ENCODE data around the gene RUFY3. TPM values are rescaled to one million over a fixed set of nuclear protein-coding genes. Genes with fewer than 3 reads are reported as not detected.

The RUFY3 gene
- total RNA-seq, 1 experiment from 2014 or later: 42.7 TPM

DNA sequence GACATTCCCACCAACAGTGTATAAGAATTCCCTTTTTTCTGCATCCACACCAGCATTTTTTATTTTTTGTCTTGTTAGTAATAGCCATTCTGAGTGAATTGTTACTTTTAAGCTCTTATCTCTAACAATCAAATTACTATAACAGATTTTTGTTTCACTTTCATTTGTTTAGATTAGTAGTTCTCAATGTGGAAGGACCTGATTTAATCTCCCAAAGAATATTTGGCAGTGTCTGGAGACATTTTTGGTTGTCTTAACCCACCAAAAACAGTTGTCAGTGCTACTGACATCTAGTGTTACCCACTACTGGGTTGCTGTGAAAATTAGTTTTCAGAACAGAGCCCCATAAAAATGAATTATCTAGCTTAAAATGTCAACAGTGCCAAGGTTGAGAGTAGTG, 37.9 kb downstream of the RUFY3 start:
- no peak for TF ChIP-seq CTCF (IDR thresholded peaks at IDR 0.05; ENCODE audit: unreplicated experiment)
- BruUV-seq (replicated peaks): no TSS peak

GRCh38 chr4:70760662-70761061, 38.9 kb downstream of the RUFY3 start:
- no peaks in the 10 kb centered on the region for H3K9me3 Mint-ChIP-seq (ENCODE audit: unreplicated experiment)
- POLR2A ChIA-PET: interaction anchor here (1.6 to 2.4 kb wide), 2 partner anchors 11 to 26 kb away, joined by 4 to 15 read pairs; no protein-coding TSS in a partner anchor
- no peak for TF ChIP-seq CTCF (IDR thresholded peaks at IDR 0.05; ENCODE audit: unreplicated experiment)
- no peak overlapping the region for H3K27ac Mint-ChIP-seq (ENCODE audit: low read depth, unreplicated experiment)
- H3K4me3 Mint-ChIP-seq (ENCODE audit: unreplicated experiment): no peak overlapping the region
- CTCF ChIA-PET: interaction anchor here (0.7 to 1.2 kb wide), 3 partner anchors 25 to 79 kb away, joined by 3 to 7 read pairs (median 3); no protein-coding TSS in a partner anchor
- intact Hi-C loops (cut with micrococcal nuclease): no loop called here
- H3K4me1 Mint-ChIP-seq (ENCODE audit: insufficient read depth, unreplicated experiment): no peaks in the 10 kb centered on the region
- no peak for DNase-seq (ENCODE audit: unreplicated experiment)
- no peaks in the 10 kb centered on the region for H3K27me3 Mint-ChIP-seq (ENCODE audit: insufficient read depth, unreplicated experiment)
- no TSS peak for BruUV-seq (replicated peaks)
- peaks cover 17% of the 10 kb centered on the region for H3K36me3 Mint-ChIP-seq (ENCODE audit: insufficient read depth, unreplicated experiment)

More for the DNA sequence above, 37.9 kb downstream of the RUFY3 start:
- H3K9me3 Mint-ChIP-seq (ENCODE audit: unreplicated experiment): no peaks in the 10 kb centered on the region
- no peaks in the 10 kb centered on the region for H3K27me3 Mint-ChIP-seq (ENCODE audit: insufficient read depth, unreplicated experiment)
- no peak overlapping the region for H3K4me3 Mint-ChIP-seq (ENCODE audit: unreplicated experiment)
- H3K27ac Mint-ChIP-seq (ENCODE audit: low read depth, unreplicated experiment): no peak overlapping the region
- intact Hi-C loops (cut with micrococcal nuclease): no loop called here
- ChIA-PET CTCF (interaction anchor here (0.5 to 1.4 kb wide), 8 partner anchors 14 to 1527 kb away, joined by 3 to 4 read pairs (median 3); partner anchors contain the start of gene UTP3), POLR2A (interaction anchor here (1.2 to 2.4 kb wide), 3 partner anchors 10 to 56 kb away, joined by 4 to 15 read pairs (median 4); no protein-coding TSS in a partner anchor)
- H3K36me3 Mint-ChIP-seq (ENCODE audit: insufficient read depth, unreplicated experiment): peaks cover 13% of the 10 kb centered on the region
- no peak for DNase-seq (ENCODE audit: unreplicated experiment)
- no peaks in the 10 kb centered on the region for H3K4me1 Mint-ChIP-seq (ENCODE audit: insufficient read depth, unreplicated experiment)

GRCh38 chr4:70761276-70761816, 39.6 kb downstream of the RUFY3 start:
- no peak overlapping the region for H3K27ac Mint-ChIP-seq (ENCODE audit: low read depth, unreplicated experiment)
- H3K4me1 Mint-ChIP-seq (ENCODE audit: insufficient read depth, unreplicated experiment): no peaks in the 10 kb centered on the region
- peaks cover 20% of the 10 kb centered on the region for H3K36me3 Mint-ChIP-seq (ENCODE audit: insufficient read depth, unreplicated experiment)
- intact Hi-C loops (cut with micrococcal nuclease): no loop called here
- BruUV-seq (replicated peaks): no TSS peak
- H3K27me3 Mint-ChIP-seq (ENCODE audit: insufficient read depth, unreplicated experiment): no peaks in the 10 kb centered on the region
- ChIA-PET POLR2A (interaction anchor here (0.7 kb wide), 1 partner anchor 175 kb away, joined by 4 read pairs; no protein-coding TSS in a partner anchor), CTCF (interaction anchor here (0.9 to 1.2 kb wide), 2 partner anchors 26 to 74 kb away, joined by 3 to 7 read pairs; no protein-coding TSS in a partner anchor)
- no peak overlapping the region for H3K4me3 Mint-ChIP-seq (ENCODE audit: unreplicated experiment)
- TF ChIP-seq CTCF (IDR thresholded peaks at IDR 0.05; ENCODE audit: unreplicated experiment): no peak
- no peak for DNase-seq (ENCODE audit: unreplicated experiment)
- H3K9me3 Mint-ChIP-seq (ENCODE audit: unreplicated experiment): no peaks in the 10 kb centered on the region

GRCh38 chr4:70765368-70765767, 43.6 kb downstream of the RUFY3 start:
- Mint-ChIP-seq H3K4me3 (ENCODE audit: unreplicated experiment) (no peak overlapping the region), H3K27me3 (ENCODE audit: insufficient read depth, unreplicated experiment) (no peaks in the 10 kb centered on the region), H3K9me3 (ENCODE audit: unreplicated experiment) (no peaks in the 10 kb centered on the region), H3K4me1 (ENCODE audit: insufficient read depth, unreplicated experiment) (no peaks in the 10 kb centered on the region), H3K27ac (ENCODE audit: low read depth, unreplicated experiment) (no peak overlapping the region), H3K36me3 (ENCODE audit: insufficient read depth, unreplicated experiment) (peaks cover 42% of the 10 kb centered on the region)
- no TSS peak for BruUV-seq (replicated peaks)
- intact Hi-C loops (cut with micrococcal nuclease): no loop called here
- CTCF ChIA-PET: interaction anchor here (0.6 kb wide), 1 partner anchor 61 kb away, joined by 4 read pairs; no protein-coding TSS in a partner anchor
- POLR2A ChIA-PET: interaction anchor here (0.7 kb wide), 1 partner anchor 9 kb away, joined by 3 read pairs; no protein-coding TSS in a partner anchor
- TF ChIP-seq CTCF (IDR thresholded peaks at IDR 0.05; ENCODE audit: unreplicated experiment): no peak
- no peak for DNase-seq (ENCODE audit: unreplicated experiment)
